UCSD-AML1 (cell line): Measurements from ENCODE around the gene MAN2A2.
"Not testable (repeated sequence)": the region's sequence is repeated elsewhere in the genome, so short reads cannot be mapped to it uniquely, and the experiment has no call there.

Experiments used
- DNase-seq: peaks from one replicate; lab custom pipeline; 2025; ENCODE audit not compliant: unreplicated experiment; lab: John Stamatoyannopoulos, UW

The MAN2A2 gene

GRCh38 chr15:90883976-90884718, 19.0 kb upstream of the MAN2A2 start, which contains the start of gene FES:
TSS of gene FES (plus strand) at chr15:90884504. CDS start at chr15:90885046, 542 bp downstream.
- peak; percentile 85 for DNase-seq

- no peak for DNase-seq
Measured at GRCh38 chr15:90884719-90885431, 18.2 kb upstream of the MAN2A2 start.

GRCh38 chr15:90885432-90886290, 17.4 kb upstream of the MAN2A2 start:
- DNase-seq: peak; percentile 81

GRCh38 chr15:90886291-90886614, 16.8 kb upstream of the MAN2A2 start:
- DNase-seq: no peak

GRCh38 chr15:90887037-90887481, 16.0 kb upstream of the MAN2A2 start:
- DNase-seq: no peak

DNA sequence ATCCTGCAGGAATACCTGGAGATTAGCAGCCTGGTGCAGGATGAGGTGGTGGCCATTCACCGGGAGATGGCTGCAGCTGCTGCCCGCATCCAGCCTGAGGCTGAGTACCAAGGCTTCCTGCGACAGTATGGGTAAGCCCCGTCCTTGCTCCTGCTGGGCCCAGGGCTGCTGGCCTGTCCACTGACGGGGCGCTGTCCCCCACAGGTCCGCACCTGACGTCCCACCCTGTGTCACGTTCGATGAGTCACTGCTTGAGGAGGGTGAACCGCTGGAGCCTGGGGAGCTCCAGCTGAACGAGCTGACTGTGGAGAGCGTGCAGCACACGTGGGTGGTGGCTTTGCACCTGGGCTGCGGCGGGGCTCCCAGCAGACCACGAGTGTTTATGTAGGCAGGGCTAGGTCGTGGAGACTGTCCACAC, 13.8 kb upstream of the MAN2A2 start:
- no peak for DNase-seq

DNA sequence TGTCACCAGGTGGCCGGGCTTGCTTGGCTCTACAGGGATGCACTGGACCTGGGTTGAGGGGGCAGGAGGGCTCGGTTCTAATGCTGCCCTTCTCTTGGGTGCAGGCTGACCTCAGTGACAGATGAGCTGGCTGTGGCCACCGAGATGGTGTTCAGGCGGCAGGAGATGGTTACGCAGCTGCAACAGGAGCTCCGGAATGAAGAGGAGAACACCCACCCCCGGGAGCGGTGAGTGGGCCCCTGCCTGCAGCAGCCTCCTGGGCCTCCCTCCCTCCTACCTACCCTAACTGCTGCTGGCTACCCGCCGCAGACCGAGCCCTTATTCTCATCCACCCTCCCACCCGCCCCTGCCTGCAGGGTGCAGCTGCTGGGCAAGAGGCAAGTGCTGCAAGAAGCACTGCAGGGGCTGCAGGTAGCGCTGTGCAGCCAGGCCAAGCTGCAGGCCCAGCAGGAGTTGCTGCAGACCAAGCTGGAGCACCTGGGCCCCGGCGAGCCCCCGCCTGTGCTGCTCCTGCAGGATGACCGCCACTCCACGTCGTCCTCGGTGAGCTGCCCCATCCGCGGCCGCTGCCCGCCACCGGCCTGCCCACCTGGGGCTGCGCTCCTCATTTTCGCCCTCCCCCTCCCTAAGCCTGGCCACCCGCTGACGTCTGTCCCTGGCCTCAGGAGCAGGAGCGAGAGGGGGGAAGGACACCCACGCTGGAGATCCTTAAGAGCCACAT, 13.2 kb upstream of the MAN2A2 start:
- no peak for DNase-seq

DNA sequence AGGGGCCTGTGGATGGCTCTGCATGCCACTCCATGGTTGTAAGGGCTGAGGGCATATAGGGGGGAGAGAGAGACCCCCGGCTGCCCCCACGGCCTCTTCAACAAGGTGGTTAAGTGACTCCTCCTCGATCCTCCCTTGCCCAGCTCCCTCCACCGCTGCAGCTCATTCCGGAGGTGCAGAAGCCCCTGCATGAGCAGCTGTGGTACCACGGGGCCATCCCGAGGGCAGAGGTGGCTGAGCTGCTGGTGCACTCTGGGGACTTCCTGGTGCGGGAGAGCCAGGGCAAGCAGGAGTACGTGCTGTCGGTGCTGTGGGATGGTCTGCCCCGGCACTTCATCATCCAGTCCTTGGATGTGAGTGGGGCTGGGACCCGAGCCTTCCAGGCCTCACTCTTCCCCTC, 12.3 kb upstream of the MAN2A2 start:
- no peak for DNase-seq

DNA sequence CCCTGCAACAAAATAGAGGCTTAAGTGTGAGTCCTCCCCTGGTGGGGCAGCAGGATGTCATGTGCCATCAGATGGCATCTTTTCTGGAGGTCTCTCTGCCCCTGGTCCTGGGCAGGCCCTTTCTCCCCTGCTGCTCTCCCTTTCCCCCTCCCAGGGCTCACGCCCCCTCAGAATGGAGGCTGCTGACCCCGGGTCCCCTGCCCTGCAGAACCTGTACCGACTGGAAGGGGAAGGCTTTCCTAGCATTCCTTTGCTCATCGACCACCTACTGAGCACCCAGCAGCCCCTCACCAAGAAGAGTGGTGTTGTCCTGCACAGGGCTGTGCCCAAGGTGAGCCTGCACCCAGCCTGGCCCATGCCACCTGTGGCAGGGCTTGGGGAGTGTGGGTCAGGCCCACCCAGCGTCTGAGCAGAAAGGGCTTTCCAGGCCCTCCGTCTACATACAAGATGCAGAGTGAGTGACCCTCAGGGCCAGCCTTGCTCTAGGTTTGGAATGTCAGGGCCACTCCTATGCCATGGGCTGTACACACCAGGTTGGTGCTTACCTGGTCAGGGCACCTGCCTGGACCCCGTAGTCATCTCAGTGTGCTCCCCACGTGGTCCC, 11.7 kb upstream of the MAN2A2 start:
- DNase-seq: no peak

GRCh38 chr15:90892023-90892422, 11.1 kb upstream of the MAN2A2 start:
- DNase-seq: no peak

DNA sequence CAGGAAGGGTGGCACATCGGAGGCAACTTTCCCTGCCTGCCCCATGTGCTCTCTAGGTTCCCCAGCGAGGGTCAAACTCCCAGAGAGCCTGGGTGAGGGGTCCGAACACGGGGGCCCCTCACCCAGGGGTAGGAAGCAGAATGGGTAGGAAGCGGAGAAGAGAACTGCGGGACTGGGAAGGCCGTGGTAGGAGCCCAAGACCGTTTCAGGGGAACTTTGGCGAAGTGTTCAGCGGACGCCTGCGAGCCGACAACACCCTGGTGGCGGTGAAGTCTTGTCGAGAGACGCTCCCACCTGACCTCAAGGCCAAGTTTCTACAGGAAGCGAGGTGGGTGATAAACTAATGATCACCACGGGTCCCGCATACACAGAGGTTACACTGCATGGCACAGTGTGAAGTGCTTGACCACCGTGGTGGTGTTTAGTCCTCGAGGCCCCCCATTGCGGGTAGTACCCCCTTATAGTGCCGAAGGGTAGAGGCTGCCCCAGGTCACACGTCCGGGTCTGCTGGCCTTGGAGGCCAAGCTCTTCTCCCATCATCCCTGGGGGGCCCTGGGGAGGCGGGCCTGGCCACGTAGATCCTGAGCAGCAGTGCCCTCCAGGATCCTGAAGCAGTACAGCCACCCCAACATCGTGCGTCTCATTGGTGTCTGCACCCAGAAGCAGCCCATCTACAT, 10.5 kb upstream of the MAN2A2 start:
- no peak for DNase-seq

DNA sequence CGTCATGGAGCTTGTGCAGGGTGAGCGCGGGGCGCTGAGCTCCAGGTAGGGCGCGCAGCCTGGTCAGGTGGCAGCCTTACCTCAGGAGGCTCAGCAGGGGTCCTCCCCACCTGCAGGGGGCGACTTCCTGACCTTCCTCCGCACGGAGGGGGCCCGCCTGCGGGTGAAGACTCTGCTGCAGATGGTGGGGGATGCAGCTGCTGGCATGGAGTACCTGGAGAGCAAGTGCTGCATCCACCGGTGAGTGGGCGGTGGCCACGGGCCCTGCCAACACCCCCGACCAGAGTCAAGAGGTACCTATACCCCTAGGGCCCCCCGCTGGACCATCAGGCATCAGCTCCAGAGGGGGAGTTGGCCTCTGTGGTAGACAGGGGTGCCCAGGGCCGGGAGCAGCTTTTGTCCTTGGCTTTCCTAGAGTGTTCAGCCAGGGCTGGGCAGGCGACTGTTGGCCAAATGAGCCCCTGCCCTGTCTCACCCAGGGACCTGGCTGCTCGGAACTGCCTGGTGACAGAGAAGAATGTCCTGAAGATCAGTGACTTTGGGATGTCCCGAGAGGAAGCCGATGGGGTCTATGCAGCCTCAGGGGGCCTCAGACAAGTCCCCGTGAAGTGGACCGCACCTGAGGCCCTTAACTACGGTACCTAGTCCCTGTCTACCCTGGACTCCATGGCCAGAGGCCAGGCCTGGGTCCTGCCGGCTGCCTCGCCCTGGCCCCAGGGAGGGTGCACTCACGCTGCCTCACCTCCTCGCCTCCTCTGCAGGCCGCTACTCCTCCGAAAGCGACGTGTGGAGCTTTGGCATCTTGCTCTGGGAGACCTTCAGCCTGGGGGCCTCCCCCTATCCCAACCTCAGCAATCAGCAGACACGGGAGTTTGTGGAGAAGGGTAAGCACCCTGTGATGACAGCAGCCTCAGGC, 9.7 kb upstream of the MAN2A2 start:
- no peak for DNase-seq

- no peak for DNase-seq
Measured at GRCh38 chr15:90895571-90896117, 7.5 kb upstream of the MAN2A2 start.

DNA sequence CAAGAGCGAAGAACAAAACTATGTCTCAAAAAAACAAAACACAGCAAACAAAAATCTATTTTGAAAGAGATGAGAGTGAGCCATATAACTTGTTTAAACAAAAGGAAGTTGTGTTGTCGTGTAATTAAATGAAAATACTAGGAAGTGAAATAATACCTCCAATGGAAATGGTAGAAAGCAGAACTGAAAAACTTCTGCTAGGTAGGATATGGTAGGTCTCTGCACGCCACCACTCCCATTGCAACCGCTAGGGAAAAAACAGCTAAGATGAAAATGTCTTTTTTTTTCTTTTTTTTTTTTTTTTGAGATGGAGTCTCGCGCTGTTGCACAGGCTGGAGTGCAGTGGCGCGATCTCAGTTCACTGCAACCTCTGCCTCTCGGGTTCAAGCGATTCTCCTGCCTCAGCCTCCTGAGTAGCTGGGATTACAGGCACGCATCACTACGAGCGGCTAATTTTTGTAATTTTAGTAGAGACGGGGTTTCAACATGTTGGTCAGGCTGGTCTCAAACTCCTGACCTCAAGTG, 5.9 kb upstream of the MAN2A2 start:
- not testable (repeated sequence) for DNase-seq

DNA sequence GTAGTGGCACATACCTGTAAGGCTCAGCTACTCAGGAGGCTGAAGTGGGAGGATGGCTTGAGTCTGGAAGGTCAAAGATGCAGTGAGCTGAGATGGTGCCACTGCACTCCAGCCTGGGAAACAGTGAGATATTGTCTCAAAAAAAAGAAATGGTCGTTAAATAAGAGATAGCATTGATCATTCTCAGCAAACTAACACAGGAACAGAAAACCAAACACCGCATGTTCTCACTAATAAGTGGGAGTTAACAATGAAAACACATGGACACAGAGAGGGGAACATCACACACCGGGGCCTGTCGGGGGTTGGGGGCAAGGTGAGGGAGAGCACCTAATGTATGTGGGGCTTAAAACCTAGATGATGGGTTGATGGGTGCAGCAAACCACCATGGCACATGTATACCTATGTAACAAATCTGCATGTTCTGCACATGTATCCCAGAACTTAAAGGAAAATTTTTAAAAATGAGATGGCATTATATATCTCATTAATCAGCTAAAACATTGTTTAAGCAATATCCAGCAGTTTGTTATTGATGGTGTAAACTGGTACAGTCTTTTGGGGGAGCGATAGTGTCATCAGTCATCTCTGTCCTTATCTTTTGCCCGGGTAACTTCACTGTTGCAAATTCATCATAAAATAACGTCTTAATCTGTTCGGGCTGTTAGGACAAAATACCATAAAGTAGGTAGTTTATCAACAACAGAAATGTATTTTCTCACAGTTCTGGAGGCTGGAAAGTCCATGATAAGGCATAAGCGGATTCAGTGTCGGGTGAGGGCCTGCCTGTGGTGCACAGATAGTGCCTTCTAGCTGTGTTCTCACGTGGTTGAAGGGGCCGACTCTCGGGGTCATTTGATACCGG, 1.7 kb upstream of the MAN2A2 start:
- DNase-seq: peak; percentile 25

DNA sequence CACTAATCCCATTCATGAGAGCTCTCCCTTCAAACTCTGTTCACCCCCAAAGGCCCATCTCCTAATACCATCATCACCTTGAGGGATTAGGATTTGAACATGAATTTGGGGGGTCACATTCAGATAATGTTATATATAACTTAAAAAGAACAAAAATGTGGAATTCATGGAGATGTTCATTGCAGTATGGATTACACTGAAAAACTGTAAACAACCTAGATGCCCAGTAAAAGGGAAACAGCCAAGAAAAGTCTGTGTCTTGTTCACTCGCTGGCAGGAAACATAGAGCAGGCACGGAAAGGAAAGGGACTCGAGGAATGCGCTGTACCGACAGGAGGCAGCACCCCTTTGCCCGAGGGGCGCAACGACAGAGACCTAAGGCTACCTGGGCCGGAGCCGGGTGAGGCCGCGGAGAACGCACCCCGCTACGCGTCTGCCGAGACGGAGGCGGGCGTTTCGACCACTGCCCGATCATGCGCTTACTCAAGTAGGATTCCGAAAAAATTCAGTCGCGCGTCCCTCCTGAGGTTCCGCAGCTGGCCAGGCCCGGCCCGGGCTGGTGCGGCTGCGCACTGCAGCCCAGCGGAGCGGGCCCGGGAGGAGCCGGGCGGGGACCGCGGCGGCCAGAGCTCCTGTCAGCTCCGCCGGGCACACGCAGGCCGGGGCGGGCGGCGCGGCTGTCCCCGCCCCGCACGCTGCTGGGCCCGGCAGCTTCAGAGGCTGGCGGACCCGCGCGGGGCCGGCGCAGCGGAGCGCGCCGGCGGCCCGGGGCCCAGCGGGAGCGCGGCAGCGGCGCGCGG, 862 bp upstream of the MAN2A2 start:
- peak; percentile 81 for DNase-seq
